Activated T-cell treated with anti-CD3 and anti-CD28 coated beads, Interleukin-2, amount 50 U/mL, for 72 hours (primary cell): ENCODE results near the gene PRSS38. TPM values are rescaled to one million over a fixed set of nuclear protein-coding genes. Genes with fewer than 3 reads are reported as not detected.

ENCODE experiments used
- ATAC-seq, 2 donors: fragments of 150-1000 bp; cut with Tn5 transposase; replicated peaks in 1 of 2; 2 replicates each; pipeline ENCODE4 v1.10.0; 2021; ENCODE audit warnings: moderate library complexity in 2 of 2, mild to moderate bottlenecking in 1 of 2
- DNase-seq, 2 donors: peaks; one replicate each; pipeline ENCODE4 v3.0.0; 2021 to 2022; ENCODE audit warnings: mixed read lengths in 1 of 2
- H3K27ac Mint-ChIP-seq: one replicate; pipeline ENCODE4 v1.8.0; 2022; ENCODE audit warnings: mild to moderate bottlenecking, moderate library complexity, mixed read lengths
- H3K27me3 Mint-ChIP-seq: one replicate; pipeline ENCODE4 v1.8.0; 2022; ENCODE audit warnings: low read depth, mixed read lengths
- H3K36me3 Mint-ChIP-seq, 2 donors: one replicate each; pipeline ENCODE4 v1.8.0; 2022; ENCODE audit warnings: mixed read lengths in 2 of 2, mild to moderate bottlenecking in 1 of 2; ENCODE audit not compliant: insufficient read depth in 2 of 2
- H3K4me1 Mint-ChIP-seq: one replicate; pipeline ENCODE4 v1.8.0; 2022; ENCODE audit warnings: low read depth, mixed read lengths
- H3K4me3 Mint-ChIP-seq, 2 donors: one replicate each; pipeline ENCODE4 v1.8.0; 2022; ENCODE audit warnings: mild to moderate bottlenecking in 2 of 2, mixed read lengths in 2 of 2, moderate library complexity in 2 of 2
- H3K9me3 Mint-ChIP-seq, 2 donors: one replicate each; pipeline ENCODE4 v1.8.0; 2022; ENCODE audit warnings: mixed read lengths in 2 of 2
- total RNA-seq, 2 donors: library from RNA; stranded (reverse); gene quantifications; one replicate each; pipeline ENCODE4 v1.2.3, GENCODE V29; 2022

Gene PRSS38
- total RNA-seq, 2 donors from 2014 or later, result not detected

GRCh38 chr1:227785094-227785804 is 30.2 kb upstream of the PRSS38 start:
- Mint-ChIP-seq H3K4me3 (no peak overlapping the region), H3K9me3 (no peaks in the 10 kb centered on the region), H3K27ac (no peak overlapping the region), H3K36me3 (peaks cover 0 to 1% of the 10 kb centered on the region in 2 donors), H3K4me1 (peaks cover 6% of the 10 kb centered on the region), H3K27me3 (no peaks in the 10 kb centered on the region)
- DNase-seq, result no peak
- ATAC-seq, result no peak

GRCh38 chr1:227785805-227786671 is 29.4 kb upstream of the PRSS38 start:
- H3K4me3 Mint-ChIP-seq, result peak overlapping the region in 1 of 2 donors; percentile 84
- peaks cover 0 to 1% of the 10 kb centered on the region in 2 donors for H3K36me3 Mint-ChIP-seq
- no peak overlapping the region for H3K27ac Mint-ChIP-seq
- ATAC-seq (no peak), DNase-seq (no peak)
- H3K27me3 Mint-ChIP-seq, result no peaks in the 10 kb centered on the region
- peaks cover 6% of the 10 kb centered on the region for H3K4me1 Mint-ChIP-seq
- H3K9me3 Mint-ChIP-seq, result no peaks in the 10 kb centered on the region

GRCh38 chr1:227786673-227787512 is 28.6 kb upstream of the PRSS38 start:
- DNase-seq, result no peak
- peak overlapping the region; percentile 84 to 88 for H3K4me3 Mint-ChIP-seq
- H3K27ac Mint-ChIP-seq, result no peak overlapping the region
- peaks cover 6% of the 10 kb centered on the region for H3K4me1 Mint-ChIP-seq
- ATAC-seq, result no peak
- peaks cover 0 to 1% of the 10 kb centered on the region in 2 donors for H3K36me3 Mint-ChIP-seq
- no peaks in the 10 kb centered on the region for H3K9me3 Mint-ChIP-seq
- H3K27me3 Mint-ChIP-seq, result no peaks in the 10 kb centered on the region

- DNase-seq (peak; percentile 91), ATAC-seq (peak; percentile 92 to 94)
- no peaks in the 10 kb centered on the region for H3K9me3 Mint-ChIP-seq
- no peaks in the 10 kb centered on the region for H3K27me3 Mint-ChIP-seq
- no peaks in the 10 kb centered on the region for H3K36me3 Mint-ChIP-seq
- peaks cover 6% of the 10 kb centered on the region for H3K4me1 Mint-ChIP-seq
- no peak overlapping the region for H3K27ac Mint-ChIP-seq
- peak overlapping the region; percentile 84 to 88 for H3K4me3 Mint-ChIP-seq
These were observed 27.8 kb upstream of the PRSS38 start for GRCh38 chr1:227787513-227788270.

- no peaks in the 10 kb centered on the region for H3K36me3 Mint-ChIP-seq
- peak; percentile 77 to 78 for DNase-seq
- H3K27me3 Mint-ChIP-seq, result no peaks in the 10 kb centered on the region
- H3K4me3 Mint-ChIP-seq, result peak overlapping the region; percentile 84 to 88
- H3K4me1 Mint-ChIP-seq, result peaks cover 6% of the 10 kb centered on the region
- H3K9me3 Mint-ChIP-seq, result no peaks in the 10 kb centered on the region
- H3K27ac Mint-ChIP-seq, result no peak overlapping the region
- peak; percentile 72 to 74 for ATAC-seq
These were observed 27.0 kb upstream of the PRSS38 start for GRCh38 chr1:227788271-227789083.

GRCh38 chr1:227789084-227790033 is 26.1 kb upstream of the PRSS38 start:
- Mint-ChIP-seq H3K4me1 (peaks cover 6% of the 10 kb centered on the region), H3K9me3 (no peaks in the 10 kb centered on the region), H3K27ac (no peak overlapping the region), H3K27me3 (no peaks in the 10 kb centered on the region), H3K4me3 (peak overlapping the region; percentile 57 to 88), H3K36me3 (no peaks in the 10 kb centered on the region)
- ATAC-seq (no peak), DNase-seq (no peak)

GRCh38 chr1:227790034-227790400 is 25.5 kb upstream of the PRSS38 start:
- Mint-ChIP-seq H3K27ac (no peak overlapping the region), H3K9me3 (no peaks in the 10 kb centered on the region), H3K27me3 (no peaks in the 10 kb centered on the region), H3K36me3 (no peaks in the 10 kb centered on the region), H3K4me1 (peaks cover 6% of the 10 kb centered on the region), H3K4me3 (no peak overlapping the region)
- DNase-seq (no peak), ATAC-seq (no peak)

- Mint-ChIP-seq H3K36me3 (no peaks in the 10 kb centered on the region), H3K4me1 (peaks cover 5% of the 10 kb centered on the region), H3K4me3 (no peak overlapping the region), H3K9me3 (no peaks in the 10 kb centered on the region), H3K27me3 (no peaks in the 10 kb centered on the region), H3K27ac (no peak overlapping the region)
- ATAC-seq, result no peak
- no peak for DNase-seq
These were observed 24.6 kb upstream of the PRSS38 start for GRCh38 chr1:227790868-227791267.

GRCh38 chr1:227791425-227792143 is 23.9 kb upstream of the PRSS38 start:
- DNase-seq, result no peak
- no peaks in the 10 kb centered on the region for H3K4me1 Mint-ChIP-seq
- H3K36me3 Mint-ChIP-seq, result no peaks in the 10 kb centered on the region
- no peaks in the 10 kb centered on the region for H3K9me3 Mint-ChIP-seq
- no peak for ATAC-seq
- no peak overlapping the region for H3K27ac Mint-ChIP-seq
- H3K27me3 Mint-ChIP-seq, result no peaks in the 10 kb centered on the region
- no peak overlapping the region for H3K4me3 Mint-ChIP-seq

GRCh38 chr1:227792216-227793078 is 23.0 kb upstream of the PRSS38 start:
- no peak for ATAC-seq
- Mint-ChIP-seq H3K36me3 (no peaks in the 10 kb centered on the region), H3K4me3 (no peak overlapping the region), H3K4me1 (no peaks in the 10 kb centered on the region), H3K9me3 (no peaks in the 10 kb centered on the region), H3K27me3 (no peaks in the 10 kb centered on the region), H3K27ac (no peak overlapping the region)
- no peak for DNase-seq
